NK-92 (cell line): Measurements from ENCODE around the gene DTD1.
"Not testable (repeated sequence)": the region's sequence is repeated elsewhere in the genome, so short reads cannot be mapped to it uniquely, and the experiment has no call there.

Source experiments
- DNase-seq: peaks from one replicate; lab custom pipeline; 2025; ENCODE audit not compliant: unreplicated experiment; lab: John Stamatoyannopoulos, UW

DTD1 gene

DNA sequence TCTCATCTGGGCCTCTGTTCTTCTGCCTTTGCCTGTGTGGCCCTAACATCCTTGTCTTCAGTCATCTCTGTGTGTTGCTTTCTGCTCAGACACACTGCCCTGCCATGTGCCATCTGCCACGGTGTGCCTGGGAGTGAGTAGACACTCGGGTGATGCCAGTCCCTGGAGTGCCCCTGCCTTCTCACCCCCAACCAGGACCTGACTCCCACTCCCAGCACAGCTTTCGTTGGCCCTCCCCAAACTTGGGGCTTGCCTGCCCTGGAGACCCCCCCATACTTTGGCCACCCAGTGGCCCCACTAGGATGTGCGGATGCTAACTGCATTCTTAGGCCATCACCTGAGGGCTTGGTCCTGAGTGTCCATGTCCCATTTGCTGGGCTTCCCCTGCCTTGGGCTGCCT lies 149.3 kb downstream of the DTD1 start:
- DNase-seq = no peak

DNA sequence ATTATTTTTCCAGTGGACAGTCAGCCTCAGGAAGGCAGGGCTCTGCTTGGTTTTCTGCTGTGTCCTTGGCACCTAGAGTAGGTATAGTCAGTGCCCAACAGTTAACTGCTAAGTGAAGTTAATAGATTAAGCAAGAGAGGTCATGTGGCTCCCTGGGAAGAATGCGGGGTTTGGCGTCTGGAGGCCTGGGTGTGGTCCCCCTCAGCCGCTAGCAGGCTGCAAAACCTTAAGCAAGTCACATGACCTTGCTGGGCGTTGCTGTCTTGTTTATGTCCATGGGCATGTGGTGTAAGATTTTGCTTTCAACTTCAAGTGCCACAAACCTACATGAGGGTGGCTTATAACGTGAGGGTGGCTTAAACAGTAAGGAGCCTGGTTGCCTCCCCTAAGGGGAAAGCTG lies 150.2 kb downstream of the DTD1 start:
- DNase-seq = no peak

DNA sequence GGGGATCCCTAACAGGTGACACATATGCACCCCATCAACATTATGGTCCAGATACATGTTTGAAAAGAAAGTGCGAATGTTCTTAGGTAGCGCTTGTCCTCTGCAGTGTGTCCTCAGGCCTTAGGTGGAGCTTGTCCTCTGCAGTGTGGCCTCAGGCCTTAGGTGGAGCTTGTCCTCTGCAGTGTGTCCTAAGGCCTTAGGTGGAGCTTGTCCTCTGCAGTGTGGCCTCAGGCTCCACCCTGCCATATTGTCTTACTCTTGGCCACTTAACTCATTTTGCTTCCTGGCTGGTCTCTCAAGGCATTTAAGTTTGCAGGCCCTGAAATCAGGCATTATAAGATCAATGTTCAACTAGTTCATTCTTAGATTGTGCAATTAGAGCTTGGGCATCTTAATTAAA lies 151.0 kb downstream of the DTD1 start:
- DNase-seq = no peak

DNA sequence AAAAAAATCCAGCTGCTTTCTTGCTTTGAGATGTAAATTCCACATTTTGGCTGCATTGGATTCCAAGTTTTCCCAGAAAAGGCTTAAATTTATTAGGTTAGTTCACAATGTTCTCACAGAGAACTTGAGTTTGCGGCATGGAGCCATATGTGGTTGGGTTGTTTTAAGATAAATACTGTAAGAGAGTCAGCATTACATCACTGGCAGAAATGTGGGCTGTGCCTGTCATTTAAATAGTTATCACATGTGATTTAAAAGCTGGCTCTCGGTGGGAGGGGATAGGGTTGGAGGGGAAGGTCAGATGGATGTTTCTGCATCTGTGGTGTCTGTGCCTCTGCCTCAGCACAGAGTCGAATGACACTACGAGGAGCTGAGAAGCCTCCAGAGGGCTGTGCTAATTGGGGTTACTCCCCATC lies 151.9 kb downstream of the DTD1 start:
- DNase-seq = no peak

DNA sequence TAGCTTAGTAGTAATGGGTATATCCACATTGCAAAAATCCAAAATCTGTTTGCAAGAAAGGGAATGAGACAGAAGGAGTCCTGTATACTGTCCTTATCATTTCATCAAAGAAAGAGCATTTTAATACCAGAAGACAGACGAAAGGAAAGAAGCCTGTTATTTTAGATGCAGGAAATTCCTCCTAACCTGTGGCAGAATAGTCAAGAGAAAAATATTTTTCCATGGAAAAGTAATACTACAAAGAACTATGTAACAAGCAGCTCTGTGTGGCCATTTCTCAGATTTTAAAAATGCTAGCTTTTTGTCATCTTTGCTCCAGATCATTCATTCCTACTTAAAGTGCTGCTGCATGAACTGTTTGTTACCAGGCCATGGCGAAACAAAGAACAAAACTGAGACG lies 152.9 kb downstream of the DTD1 start:
- DNase-seq = no peak

DNA sequence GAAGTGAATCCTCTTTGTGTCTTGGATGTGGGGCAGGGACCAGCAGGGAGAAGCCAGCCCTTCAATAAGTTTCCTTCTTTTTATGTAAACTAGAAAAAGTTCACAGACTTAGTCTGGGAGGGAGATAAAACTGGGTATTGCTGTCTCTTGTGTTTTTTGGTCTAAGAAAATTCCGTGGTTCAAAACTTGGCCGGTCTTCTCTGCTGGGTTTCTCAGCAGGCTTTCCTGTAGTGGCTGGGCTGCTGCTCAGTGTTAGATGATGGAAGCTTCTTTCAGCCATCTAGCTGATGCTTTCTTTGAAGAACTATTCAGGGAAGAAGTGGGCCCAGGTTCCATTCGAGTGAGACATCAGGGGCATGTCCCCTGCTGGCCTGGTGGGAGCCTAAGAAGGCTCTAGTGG lies 155.0 kb downstream of the DTD1 start:
- DNase-seq = no peak

DNA sequence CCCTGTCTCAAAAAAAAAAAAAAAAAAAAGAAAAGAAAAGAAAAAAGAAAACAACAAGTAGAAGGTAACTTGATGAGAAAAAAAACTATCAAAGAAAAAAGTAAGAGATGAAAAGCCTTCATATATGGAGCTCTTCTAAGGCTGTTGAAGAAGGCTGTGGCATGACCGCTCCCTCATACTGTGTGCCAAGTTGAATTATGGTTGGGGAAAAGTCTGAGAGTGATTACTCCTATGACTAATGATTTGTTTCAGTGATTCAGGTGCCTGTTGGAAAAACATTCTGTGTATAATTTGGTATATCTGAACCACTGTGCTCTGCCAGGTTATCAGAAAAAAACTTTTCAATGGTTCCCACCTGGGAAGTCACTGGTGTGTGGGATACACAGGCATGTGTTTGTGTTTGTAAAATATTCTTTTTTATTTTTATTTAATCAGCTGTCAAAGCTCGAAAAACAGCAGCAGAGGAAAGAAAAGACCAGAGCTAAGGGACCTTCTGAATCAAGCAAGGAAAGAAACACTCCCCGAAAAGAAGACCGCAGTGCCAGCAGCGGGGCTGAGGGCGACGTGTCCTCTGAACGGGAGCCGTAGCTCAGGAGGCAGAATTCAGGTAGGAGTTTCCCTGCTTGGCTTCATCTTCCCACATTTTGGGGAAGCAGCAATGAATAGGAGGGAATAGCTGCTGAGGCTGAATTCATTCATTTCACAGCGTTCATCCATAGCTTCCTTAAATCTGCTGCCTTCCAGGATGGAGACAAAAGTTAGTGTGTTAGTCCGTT lies 156.0 kb downstream of the DTD1 start:
- DNase-seq = no peak

DNA sequence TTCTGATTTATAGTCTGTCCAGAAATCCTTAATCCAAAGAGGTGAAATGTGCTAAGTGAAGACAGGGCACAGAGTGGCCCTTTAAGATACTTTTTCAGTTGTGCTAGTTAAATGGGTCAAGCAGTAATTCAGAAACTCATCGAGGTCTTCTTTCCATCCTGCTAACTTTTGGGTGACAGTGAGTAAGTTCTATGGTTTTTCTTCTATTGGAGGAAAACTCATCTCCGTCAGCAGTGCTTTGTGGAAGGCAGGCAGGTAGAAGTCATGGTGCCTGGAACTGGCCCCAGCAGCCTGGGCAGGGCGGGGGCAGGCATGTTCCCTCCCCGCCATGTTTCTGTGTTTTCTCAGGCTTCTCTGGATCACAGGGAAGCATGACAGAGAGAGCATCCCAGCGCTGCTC lies 159.2 kb downstream of the DTD1 start:
- DNase-seq = no peak

DNA sequence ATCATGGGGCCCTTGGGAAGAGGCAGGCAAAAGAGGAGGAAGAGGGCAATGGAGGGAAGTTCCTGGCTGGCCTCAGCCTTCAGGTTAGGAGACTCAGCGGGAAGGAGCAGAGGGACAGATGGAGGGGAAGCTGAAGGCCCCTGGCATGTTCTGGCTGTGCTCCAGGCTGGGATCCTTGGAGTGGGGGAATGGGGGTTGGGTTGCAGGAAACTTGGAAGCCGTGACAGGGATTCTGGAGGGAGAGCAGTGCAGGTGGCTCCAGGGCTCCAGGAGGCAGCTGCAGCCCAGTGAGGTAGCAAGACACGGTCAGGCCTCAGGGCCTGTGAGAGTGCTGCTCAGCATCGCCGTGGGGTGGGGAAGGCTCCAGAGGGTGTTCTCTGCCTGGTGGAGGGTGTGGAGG lies 161.1 kb downstream of the DTD1 start:
- DNase-seq = no peak

DNA sequence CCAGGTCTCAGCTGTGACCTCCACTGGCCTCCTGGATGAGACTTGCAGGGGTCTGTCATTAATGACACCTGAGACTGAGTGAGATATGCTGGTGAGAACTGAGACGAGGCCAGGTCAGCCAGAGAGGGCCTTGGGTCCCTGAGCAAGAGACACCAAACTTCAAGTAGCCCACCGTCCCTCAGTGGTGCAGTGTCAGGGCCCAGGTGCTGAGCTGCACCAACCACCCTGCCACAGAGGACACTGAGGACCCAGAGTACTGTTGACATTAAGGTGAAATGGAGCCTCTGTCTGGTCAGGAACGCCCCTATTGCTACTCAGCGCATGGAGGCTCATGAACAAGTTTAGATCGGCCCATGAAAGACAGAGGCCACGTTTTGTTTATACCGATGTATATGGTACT lies 161.7 kb downstream of the DTD1 start:
- no peak for DNase-seq

DNA sequence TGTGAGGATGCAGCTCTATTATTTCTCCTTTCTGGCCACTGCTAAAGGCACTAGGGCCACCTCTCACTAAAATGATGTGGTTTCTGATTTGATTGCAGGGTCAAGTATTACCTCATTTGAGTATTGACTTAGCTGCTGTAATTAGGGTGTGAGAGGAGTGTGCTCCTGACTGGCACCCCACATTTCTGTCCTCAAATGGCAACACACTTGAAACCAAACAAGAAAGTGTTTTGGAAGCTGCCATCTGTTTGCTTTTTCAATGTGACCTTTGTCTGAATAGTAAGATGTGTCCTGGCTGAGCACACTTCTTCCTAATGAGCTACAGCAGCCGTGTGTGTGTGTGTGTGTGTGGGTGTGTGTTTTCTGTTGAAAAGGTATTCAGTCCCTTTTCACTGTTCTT lies 162.9 kb downstream of the DTD1 start:
- no peak for DNase-seq

DNA sequence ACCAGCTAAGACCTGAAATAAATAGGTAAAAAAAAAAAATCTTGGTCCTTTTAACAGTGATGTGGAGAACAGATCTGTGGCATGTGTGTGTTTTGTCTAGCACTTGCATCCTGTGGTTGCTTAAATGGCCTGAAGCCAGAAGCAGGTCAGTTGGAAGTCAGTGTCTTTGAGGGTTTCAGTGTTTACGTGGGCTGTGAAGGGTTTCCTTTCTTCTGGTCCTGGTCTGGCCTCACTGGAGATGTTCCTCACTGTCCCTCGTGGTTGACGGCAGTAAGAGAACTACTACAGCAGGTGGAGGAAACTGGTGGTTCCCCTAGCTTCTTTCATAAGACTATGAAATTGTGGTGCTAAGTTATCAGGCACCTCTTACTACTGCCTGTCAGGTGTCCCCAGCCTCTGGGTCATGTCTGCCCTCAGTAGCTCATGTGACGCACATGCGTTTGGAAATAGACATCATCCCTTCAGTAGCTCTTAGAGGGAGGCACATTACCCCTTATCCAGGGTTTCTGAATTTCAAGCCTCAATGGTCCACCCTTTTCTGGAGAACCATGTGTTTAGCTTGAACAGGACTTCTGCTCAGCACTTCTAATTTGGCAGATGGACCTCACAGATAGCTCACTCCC lies 166.3 kb downstream of the DTD1 start:
- no peak for DNase-seq

DNA sequence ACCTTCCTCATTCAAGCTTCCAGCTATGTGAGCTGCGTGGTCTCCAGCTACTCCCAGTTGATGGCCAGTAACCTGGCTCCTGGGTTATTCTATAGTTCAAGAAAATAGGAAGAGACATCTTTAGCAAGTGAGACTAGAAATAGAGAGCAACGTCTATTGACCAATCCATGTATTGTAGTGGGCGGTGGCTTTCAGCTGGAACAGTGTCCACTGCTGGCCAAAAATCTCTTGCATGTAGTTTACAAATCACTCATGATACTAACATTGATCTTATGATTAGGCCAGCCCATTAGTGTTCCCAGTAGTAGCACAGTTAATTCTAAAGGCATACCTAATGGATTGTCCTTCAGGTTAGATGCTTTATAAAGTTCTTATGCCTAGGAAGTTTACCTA lies 166.8 kb downstream of the DTD1 start:
- no peak for DNase-seq

DNA sequence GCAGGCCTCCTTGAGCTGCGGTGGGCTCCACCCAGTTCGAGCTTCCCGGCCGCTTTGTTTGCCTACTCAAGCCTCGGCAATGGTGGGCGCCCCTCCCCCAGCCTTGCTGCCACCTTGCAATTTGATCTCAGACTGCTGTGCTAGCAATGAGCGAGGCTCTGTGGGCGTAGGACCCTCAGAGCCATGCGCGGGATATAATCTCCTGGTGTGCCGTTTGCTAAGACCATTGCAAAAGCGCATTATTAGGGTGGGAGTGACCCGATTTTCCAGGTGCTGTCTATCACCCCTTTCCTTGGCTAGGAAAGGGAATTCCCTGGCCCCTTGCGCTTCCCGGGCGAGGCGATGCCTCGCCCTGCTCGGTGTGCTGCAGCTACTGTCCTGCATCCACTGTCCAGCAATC lies 173.0 kb downstream of the DTD1 start:
- not testable (repeated sequence) for DNase-seq

DNA sequence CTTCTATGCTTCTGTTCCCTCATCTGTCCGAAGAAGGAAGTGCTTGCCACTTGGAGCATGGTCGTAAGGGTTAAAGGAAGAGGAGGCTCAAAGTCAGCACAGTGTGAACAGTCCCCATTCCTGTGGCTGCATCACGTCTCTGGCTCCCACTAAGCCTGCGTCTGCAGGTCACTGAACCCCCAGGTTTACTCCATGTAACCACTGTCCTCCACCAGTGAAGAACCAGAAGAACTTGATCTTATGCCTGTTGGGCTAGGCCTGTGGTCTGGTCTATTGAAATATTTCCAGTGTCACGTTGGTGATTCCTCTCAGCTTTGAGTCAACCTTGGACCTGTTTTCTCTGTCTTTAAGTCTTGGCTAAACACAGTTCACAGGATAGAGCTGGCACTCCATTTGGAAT lies 179.8 kb downstream of the DTD1 start:
- DNase-seq = no peak

DNA sequence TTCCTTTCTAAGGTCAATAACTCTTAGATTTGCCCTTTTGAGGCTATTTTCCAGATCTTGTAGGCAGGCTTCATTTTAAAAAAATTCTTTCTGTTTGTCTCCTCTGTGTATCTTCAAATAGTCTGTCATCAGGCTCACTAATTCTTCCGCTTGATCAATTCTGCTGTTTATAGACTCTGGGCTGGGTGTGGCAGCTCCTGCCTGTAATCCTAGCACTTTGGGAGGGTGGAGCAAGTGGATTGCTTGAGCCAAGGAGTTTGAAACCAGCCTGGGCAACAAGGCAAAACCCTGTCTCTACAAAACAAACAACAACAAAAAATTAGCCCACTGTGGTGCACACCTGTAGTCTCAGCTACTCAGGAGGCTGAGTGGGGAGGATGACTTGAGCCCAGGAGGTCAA lies 185.7 kb downstream of the DTD1 start:
- no peak for DNase-seq

DNA sequence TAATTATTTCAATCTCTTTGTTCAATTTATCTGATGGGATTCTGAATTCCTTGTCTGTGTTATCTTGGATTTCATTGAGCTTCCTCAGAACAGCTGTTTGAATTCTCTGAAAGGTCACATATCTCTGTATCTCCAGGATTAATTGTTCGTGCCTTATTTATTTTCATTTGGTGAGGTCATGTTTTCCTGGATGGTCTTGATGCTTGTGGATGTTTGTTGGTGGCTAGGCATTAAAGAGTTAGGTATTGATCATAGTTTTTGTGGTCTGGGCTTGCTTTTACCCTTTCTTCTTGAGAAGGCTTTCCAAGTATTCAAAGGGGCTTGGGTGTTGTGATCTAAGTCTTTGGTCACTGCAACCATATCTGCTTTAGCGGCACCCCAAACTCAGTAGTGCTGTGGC lies 186.4 kb downstream of the DTD1 start:
- no peak for DNase-seq

DNA sequence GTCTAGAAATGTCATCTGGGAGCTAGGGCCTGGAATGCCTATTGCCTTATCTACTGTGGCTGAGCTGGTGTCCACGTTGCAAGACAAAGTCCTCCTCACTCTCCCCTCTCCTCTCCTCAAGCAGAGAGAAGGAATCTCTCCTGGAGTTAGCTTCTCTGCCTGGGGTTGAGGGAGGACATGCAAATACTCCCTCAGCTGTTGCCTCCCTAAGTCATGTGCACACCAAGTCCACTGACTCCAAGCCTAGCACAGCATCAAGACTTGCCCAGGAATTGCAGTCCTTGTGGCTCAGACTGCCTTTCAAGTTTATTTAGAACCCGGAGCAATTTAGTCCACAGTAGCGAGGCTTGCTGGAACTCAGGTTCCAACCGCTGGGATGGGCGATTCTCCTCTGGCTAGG lies 187.8 kb downstream of the DTD1 start:
- DNase-seq = no peak

DNA sequence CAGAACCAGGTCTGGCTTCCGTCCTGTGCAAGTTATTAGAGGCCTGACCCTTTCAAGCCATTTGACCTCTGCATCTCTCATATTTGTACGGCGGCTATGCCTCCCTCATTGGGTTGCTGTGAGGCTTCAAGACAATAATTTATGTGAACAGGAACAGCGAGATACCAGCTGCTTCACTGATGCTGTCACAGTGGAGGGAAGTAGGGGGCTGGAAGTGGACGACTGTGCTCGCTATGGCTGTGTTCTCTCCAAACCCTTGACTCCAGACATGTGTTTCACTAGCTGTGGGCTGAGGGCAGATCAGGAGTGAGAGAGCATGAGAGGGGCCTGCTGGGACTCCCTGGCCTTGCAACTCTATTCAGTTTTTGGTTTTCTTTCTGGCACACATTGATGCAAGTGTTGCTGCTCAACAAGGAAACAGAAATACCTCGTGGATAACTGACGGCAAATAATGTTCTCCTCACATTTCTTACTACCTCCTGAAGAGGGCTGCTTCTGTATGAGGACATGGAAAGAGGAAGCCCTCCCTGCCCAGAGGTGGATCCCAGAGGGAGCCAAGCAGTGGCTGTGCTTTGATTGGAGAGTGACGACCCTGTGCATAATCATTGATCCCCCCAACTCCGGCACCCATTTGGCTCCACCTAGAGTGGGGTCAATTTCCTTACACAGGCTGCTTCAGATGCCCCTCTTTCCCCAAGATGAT lies 191.0 kb downstream of the DTD1 start:
- DNase-seq = no peak

DNA sequence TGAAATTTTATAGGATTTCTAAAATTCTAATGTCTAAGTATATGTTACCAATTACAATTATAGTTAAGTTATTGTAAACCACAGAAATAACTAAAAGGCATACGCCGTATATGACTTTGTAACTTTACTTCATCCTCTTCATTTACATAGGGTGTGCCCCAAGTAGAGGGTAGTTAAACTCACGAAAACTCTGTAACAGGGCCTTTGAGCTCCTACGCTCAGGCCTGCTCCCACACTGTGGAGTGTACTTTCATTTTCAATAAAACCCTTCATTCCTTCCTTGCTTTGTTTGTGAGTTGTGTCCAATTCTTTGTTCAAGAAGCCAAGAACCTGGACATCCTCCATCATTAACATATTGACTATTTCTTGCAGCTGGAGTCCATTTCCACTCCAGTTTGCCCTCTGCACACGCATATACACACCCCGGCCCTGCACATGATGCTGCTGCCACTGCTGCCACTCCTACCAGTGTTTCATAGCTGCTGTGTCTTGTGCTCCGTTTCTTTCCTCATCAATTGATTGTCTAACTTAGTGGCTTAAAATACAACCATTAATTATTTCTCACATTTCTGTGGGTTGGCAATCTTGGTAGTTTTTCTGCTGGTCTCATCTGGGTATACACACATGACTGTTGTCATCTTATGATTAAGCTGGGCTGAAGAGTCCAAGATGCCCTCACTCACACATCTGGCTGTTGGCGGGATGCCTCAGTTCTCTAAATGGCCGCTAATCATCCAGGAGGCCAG lies 192.7 kb downstream of the DTD1 start:
- DNase-seq = no peak

DNA sequence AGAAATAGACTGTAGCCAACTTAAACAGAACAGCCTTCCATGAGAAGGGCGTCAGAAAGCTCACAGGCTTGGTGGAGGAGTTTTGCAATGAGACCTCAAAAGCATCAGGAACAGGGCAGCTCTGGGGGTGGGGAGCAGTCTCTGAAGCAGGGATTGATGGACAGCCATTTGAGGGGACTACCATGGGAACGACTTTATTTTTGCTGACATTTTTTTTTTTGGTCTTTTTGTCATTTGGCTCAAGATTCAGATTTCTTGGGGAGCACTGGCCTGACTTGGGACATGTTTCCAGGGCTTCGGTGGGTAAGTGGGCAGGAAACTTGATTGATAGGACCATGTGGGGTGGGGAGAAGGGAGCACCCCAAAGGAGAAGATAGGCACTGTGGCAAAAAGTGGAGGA lies 193.7 kb downstream of the DTD1 start:
- no peak for DNase-seq
